ENCODE measurements around the gene RUNX1. TPM values are rescaled to one million over a fixed set of nuclear protein-coding genes. Genes with fewer than 3 reads are reported as not detected.

RUNX1 gene
- total RNA-seq, 1 experiment from 2014 or later: 86.2 TPM

DNA sequence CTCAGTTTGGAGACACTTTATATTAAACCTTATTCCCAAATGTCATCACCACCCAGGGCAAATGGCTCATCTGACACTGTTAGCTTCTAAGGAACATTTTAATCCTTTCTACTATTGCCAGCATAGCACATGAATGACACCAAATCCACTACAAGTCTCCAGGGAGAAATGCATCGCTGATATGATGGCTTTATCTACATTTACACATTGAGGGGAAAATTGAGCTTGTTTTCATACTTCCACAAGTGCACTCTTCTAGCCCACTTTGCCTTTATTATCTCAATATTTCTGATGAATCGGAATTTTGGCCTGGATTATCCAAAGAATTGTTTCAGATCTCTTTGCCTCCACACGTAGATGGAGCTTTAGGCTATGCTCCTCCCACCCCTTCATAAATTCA lies 75.4 kb downstream of the RUNX1 start:
- H3K4me3 Mint-ChIP-seq (ENCODE audit: unreplicated experiment): no peak overlapping the region
- intact Hi-C loops (cut with micrococcal nuclease): no loop called here
- no peak overlapping the region for H3K27ac Mint-ChIP-seq (ENCODE audit: low read depth, unreplicated experiment)
- H3K36me3 Mint-ChIP-seq (ENCODE audit: insufficient read depth, unreplicated experiment): peaks cover 2% of the 10 kb centered on the region
- H3K27me3 Mint-ChIP-seq (ENCODE audit: insufficient read depth, unreplicated experiment): no peaks in the 10 kb centered on the region
- no TSS peak for BruUV-seq (replicated peaks)
- H3K4me1 Mint-ChIP-seq (ENCODE audit: insufficient read depth, unreplicated experiment): no peaks in the 10 kb centered on the region
- no peaks in the 10 kb centered on the region for H3K9me3 Mint-ChIP-seq (ENCODE audit: unreplicated experiment)
- ChIA-PET POLR2A (interaction anchor here (0.8 kb wide), 1 partner anchor 10 kb away, joined by 3 read pairs; no protein-coding TSS in a partner anchor), CTCF (interaction anchor here (0.6 kb wide), 1 partner anchor 1030 kb away, joined by 3 read pairs; no protein-coding TSS in a partner anchor)
- no peak for TF ChIP-seq CTCF (IDR thresholded peaks at IDR 0.05; ENCODE audit: unreplicated experiment)
- DNase-seq (ENCODE audit: unreplicated experiment): no peak

GRCh38 chr21:34971656-34972055 lies 77.4 kb downstream of the RUNX1 start:
- BruUV-seq (replicated peaks): no TSS peak

GRCh38 chr21:34970566-34970965 lies 78.5 kb downstream of the RUNX1 start:
- no peaks in the 10 kb centered on the region for H3K9me3 Mint-ChIP-seq (ENCODE audit: unreplicated experiment)
- ChIA-PET POLR2A (no interaction called here), CTCF (no interaction called here)
- no peak for DNase-seq (ENCODE audit: unreplicated experiment)
- no TSS peak for BruUV-seq (replicated peaks)
- H3K4me1 Mint-ChIP-seq (ENCODE audit: insufficient read depth, unreplicated experiment): peaks cover 6% of the 10 kb centered on the region
- peaks cover 3% of the 10 kb centered on the region for H3K36me3 Mint-ChIP-seq (ENCODE audit: insufficient read depth, unreplicated experiment)
- intact Hi-C loops (cut with micrococcal nuclease): no loop called here
- no peak for TF ChIP-seq CTCF (IDR thresholded peaks at IDR 0.05; ENCODE audit: unreplicated experiment)
- no peak overlapping the region for H3K4me3 Mint-ChIP-seq (ENCODE audit: unreplicated experiment)
- H3K27me3 Mint-ChIP-seq (ENCODE audit: insufficient read depth, unreplicated experiment): no peaks in the 10 kb centered on the region
- no peak overlapping the region for H3K27ac Mint-ChIP-seq (ENCODE audit: low read depth, unreplicated experiment)

More at GRCh38 chr21:34971656-34972055, 77.4 kb downstream of the RUNX1 start:
- ChIA-PET POLR2A (interaction anchor here (0.7 kb wide), 1 partner anchor 126 kb away, joined by 3 read pairs; no protein-coding TSS in a partner anchor), CTCF (no interaction called here)
- no peaks in the 10 kb centered on the region for H3K9me3 Mint-ChIP-seq (ENCODE audit: unreplicated experiment)
- no peaks in the 10 kb centered on the region for H3K27me3 Mint-ChIP-seq (ENCODE audit: insufficient read depth, unreplicated experiment)
- intact Hi-C loops (cut with micrococcal nuclease): no loop called here
- no peaks in the 10 kb centered on the region for H3K36me3 Mint-ChIP-seq (ENCODE audit: insufficient read depth, unreplicated experiment)
- peaks cover 3% of the 10 kb centered on the region for H3K4me1 Mint-ChIP-seq (ENCODE audit: insufficient read depth, unreplicated experiment)
- H3K4me3 Mint-ChIP-seq (ENCODE audit: unreplicated experiment): no peak overlapping the region
- no peak overlapping the region for H3K27ac Mint-ChIP-seq (ENCODE audit: low read depth, unreplicated experiment)
- no peak for DNase-seq (ENCODE audit: unreplicated experiment)
- TF ChIP-seq CTCF (IDR thresholded peaks at IDR 0.05; ENCODE audit: unreplicated experiment): no peak

DNA sequence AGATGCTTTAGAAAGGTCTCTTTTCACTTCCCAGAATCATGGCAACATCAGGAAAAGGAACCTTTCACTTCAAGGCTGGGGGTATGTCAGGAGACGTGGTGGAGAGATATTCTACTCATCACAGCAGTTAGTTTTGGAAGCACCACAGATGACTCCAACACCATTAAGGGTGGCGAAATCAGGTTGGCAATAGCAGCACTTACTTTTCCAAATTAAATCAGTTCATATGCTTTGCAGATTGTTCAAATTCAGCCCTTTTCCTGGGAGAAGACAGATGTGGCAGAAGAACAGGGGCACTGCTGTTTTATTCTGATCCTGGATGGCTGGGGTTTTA lies 79.0 kb downstream of the RUNX1 start:
- no peak for TF ChIP-seq CTCF (IDR thresholded peaks at IDR 0.05; ENCODE audit: unreplicated experiment)
- CTCF ChIA-PET: no interaction called here
- no TSS peak for BruUV-seq (replicated peaks)
- DNase-seq (ENCODE audit: unreplicated experiment): no peak
- Mint-ChIP-seq H3K27me3 (ENCODE audit: insufficient read depth, unreplicated experiment) (no peaks in the 10 kb centered on the region), H3K36me3 (ENCODE audit: insufficient read depth, unreplicated experiment) (peaks cover 7% of the 10 kb centered on the region), H3K4me1 (ENCODE audit: insufficient read depth, unreplicated experiment) (peaks cover 10% of the 10 kb centered on the region), H3K9me3 (ENCODE audit: unreplicated experiment) (no peaks in the 10 kb centered on the region), H3K27ac (ENCODE audit: low read depth, unreplicated experiment) (no peak overlapping the region), H3K4me3 (ENCODE audit: unreplicated experiment) (no peak overlapping the region)
- intact Hi-C loops (cut with micrococcal nuclease): no loop called here
- POLR2A ChIA-PET: no interaction called here
